HG03354 (cell line): ENCODE results near the gene CFAP73.
"Not testable (repeated sequence)": the region's sequence is repeated elsewhere in the genome, so short reads cannot be mapped to it uniquely, and the experiment has no call there.

Experiments used
- ATAC-seq: cut with Tn5 transposase; IDR thresholded peaks from one replicate; pipeline ENCODE4 v1.9.1; 2021; ENCODE audit warnings: mild to moderate bottlenecking; ENCODE audit not compliant: unreplicated experiment, poor library complexity, severe bottlenecking

Gene CFAP73

GRCh38 chr12:113138826-113139225 is 10.7 kb upstream of the CFAP73 start:
- no peak for ATAC-seq

- no peak for ATAC-seq
These were observed 8.8 kb upstream of the CFAP73 start for GRCh38 chr12:113140706-113141105.

GRCh38 chr12:113141716-113142115 is 7.8 kb upstream of the CFAP73 start:
- not testable (repeated sequence) for ATAC-seq

- ATAC-seq, result no peak
These were observed 7.2 kb upstream of the CFAP73 start for GRCh38 chr12:113142173-113142885.

- no peak for ATAC-seq
These were observed 6.6 kb upstream of the CFAP73 start for GRCh38 chr12:113142886-113143332.

- ATAC-seq, result no peak
These were observed 5.6 kb upstream of the CFAP73 start for GRCh38 chr12:113143959-113144358.

- no peak for ATAC-seq
These were observed 4.7 kb upstream of the CFAP73 start for GRCh38 chr12:113144806-113145205.

- no peak for ATAC-seq
These were observed 3.6 kb upstream of the CFAP73 start for GRCh38 chr12:113145720-113146551.

- no peak for ATAC-seq
These were observed 2.5 kb upstream of the CFAP73 start for GRCh38 chr12:113146999-113147398.

- no peak for ATAC-seq
These were observed 2.1 kb downstream of the CFAP73 start for GRCh38 chr12:113151655-113152054.

- no peak for ATAC-seq
These were observed 2.8 kb downstream of the CFAP73 start for GRCh38 chr12:113152196-113152834.

- ATAC-seq, result peak; percentile 57
These were observed 3.6 kb downstream of the CFAP73 start for GRCh38 chr12:113152835-113153814.

- no peak for ATAC-seq
These were observed 4.9 kb downstream of the CFAP73 start for GRCh38 chr12:113154351-113154973.

GRCh38 chr12:113155060-113155459 is 5.5 kb downstream of the CFAP73 start:
- no peak for ATAC-seq

GRCh38 chr12:113155646-113156045 is 6.1 kb downstream of the CFAP73 start:
- no peak for ATAC-seq

GRCh38 chr12:113157218-113157859 is 7.8 kb downstream of the CFAP73 start:
- ATAC-seq, result no peak

- no peak for ATAC-seq
These were observed 9.1 kb downstream of the CFAP73 start for GRCh38 chr12:113158439-113159203.

- ATAC-seq, result no peak
These were observed 10.4 kb downstream of the CFAP73 start for GRCh38 chr12:113159937-113160336.
